IMR-90 (cell line): ENCODE results near the gene TMEM53. TPM values are rescaled to one million over a fixed set of nuclear protein-coding genes. Genes with fewer than 3 reads are reported as not detected.

Experiments used
- ATAC-seq: fragments of 200-7000 bp; cut with Tn5 transposase; 2 replicates; pipeline ENCODE4 v1.9.1; 2020; ENCODE audit warnings: low read depth, mild to moderate bottlenecking, moderate library complexity
- BruUV-seq: library from RNA; stranded (reverse); fragments of 400-500 nt; replicated peaks from 2 replicates; lab custom pipeline; 2021; lab: Mats Ljungman, UMichigan
- CTCF ChIA-PET: fragments of 300-600 bp; formaldehyde crosslinking; extraction: SDS; loops from one replicate; lab custom pipeline; 2021; ENCODE audit warnings: antibody characterized with exemption; lab: Yijun Ruan, JAX
- POLR2A ChIA-PET: fragments of 300-600 bp; sonication (Branson Sonifier 250); formaldehyde crosslinking; loops from one replicate; lab custom pipeline; 2022; ENCODE audit warnings: antibody characterized with exemption; ENCODE audit not compliant: unreplicated experiment; lab: Charles Lee
- DNase-seq: peaks from one replicate; pipeline ENCODE4 v3.0.0; 2013
- H2AFZ ChIP-seq: replicated peaks from 2 replicates; pipeline ENCODE3; 2013; ENCODE audit warnings: low read length, mild to moderate bottlenecking; ENCODE audit not compliant: poor library complexity
- H2AK5ac ChIP-seq: 2 replicates; pipeline ENCODE4 v1.6.1; 2013; ENCODE audit warnings: low read depth, low read length, inconsistent platforms
- H2AK9ac ChIP-seq: replicated peaks from 2 replicates; pipeline ENCODE3; 2013; ENCODE audit warnings: mild to moderate bottlenecking, low read depth, low read length, moderate library complexity; ENCODE audit not compliant: poor library complexity
- H2BK120ac ChIP-seq: 2 replicates; pipeline ENCODE4 v1.6.1; 2013; ENCODE audit warnings: low read depth, low read length, inconsistent platforms
- H2BK15ac ChIP-seq: 3 replicates; pipeline ENCODE4 v1.6.1; 2013; ENCODE audit warnings: low read depth, low read length, inconsistent platforms
- H2BK20ac ChIP-seq: 2 replicates; pipeline ENCODE4 v1.6.1; 2013; ENCODE audit warnings: low read depth, mild to moderate bottlenecking, inconsistent platforms, low read length, moderate library complexity
- H2BK5ac ChIP-seq: 2 replicates; pipeline ENCODE4 v1.6.1; 2013; ENCODE audit warnings: mild to moderate bottlenecking, low read depth, low read length, inconsistent platforms; ENCODE audit not compliant: poor library complexity, severe bottlenecking
- H3K14ac ChIP-seq: replicated peaks from 2 replicates; pipeline ENCODE4 v1.6.1; 2013; ENCODE audit warnings: low read depth, low read length, inconsistent platforms
- H3K18ac ChIP-seq: 2 replicates; pipeline ENCODE4 v1.6.1; 2013; ENCODE audit warnings: low read depth, low read length, control low read depth
- H3K23ac ChIP-seq: 2 replicates; pipeline ENCODE4 v1.6.1; 2013; ENCODE audit warnings: low read depth, low read length, inconsistent platforms
- H3K27ac ChIP-seq: 2 replicates; pipeline ENCODE4 v1.5.1; 2013; ENCODE audit warnings: mild to moderate bottlenecking, control low read depth, low read length; ENCODE audit not compliant: insufficient read depth
- H3K27me3 ChIP-seq: 2 replicates; pipeline ENCODE4 v1.6.1; 2013; ENCODE audit warnings: low read length; ENCODE audit not compliant: control insufficient read depth, insufficient read depth
- H3K36me3 ChIP-seq: 2 replicates; pipeline ENCODE4 v1.6.1; 2013; ENCODE audit warnings: low read length, mixed read lengths; ENCODE audit not compliant: control insufficient read depth, insufficient read depth
- H3K4ac ChIP-seq: 2 replicates; pipeline ENCODE4 v1.6.1; 2013; ENCODE audit warnings: low read depth, low read length, inconsistent platforms
- H3K4me1 ChIP-seq: 2 replicates; pipeline ENCODE4 v1.6.1; 2013; ENCODE audit warnings: low read length, mixed read lengths; ENCODE audit not compliant: control insufficient read depth, insufficient read depth
- H3K4me2 ChIP-seq: 2 replicates; pipeline ENCODE4 v1.6.1; 2013; ENCODE audit warnings: low read depth, mild to moderate bottlenecking, control low read depth, low read length, moderate library complexity
- H3K4me3 ChIP-seq: 2 replicates; pipeline ENCODE4 v1.5.1; 2013; ENCODE audit warnings: low read depth, mild to moderate bottlenecking, control low read depth, low read length, moderate library complexity; ENCODE audit not compliant: insufficient read depth
- H3K56ac ChIP-seq: 2 replicates; pipeline ENCODE4 v1.6.1; 2013; ENCODE audit warnings: low read length, inconsistent platforms; ENCODE audit not compliant: insufficient read depth; ENCODE audit errors: extremely low read depth
- H3K79me1 ChIP-seq, 2 experiments: 2 replicates each; pipeline ENCODE4 v1.6.1; 2013; ENCODE audit warnings: low read length in 2 of 2, inconsistent platforms in 1 of 2, low read depth in 1 of 2
- H3K9ac ChIP-seq: 2 replicates; pipeline ENCODE4 v1.6.1; 2013; ENCODE audit warnings: low read depth, low read length, control low read depth
- H3K9me1 ChIP-seq: 2 replicates; pipeline ENCODE4 v1.6.1; 2013; ENCODE audit warnings: low read length, inconsistent platforms; ENCODE audit not compliant: insufficient read depth
- H3K9me3 ChIP-seq: 2 replicates; pipeline ENCODE4 v1.6.1; 2013; ENCODE audit warnings: low read length; ENCODE audit not compliant: control insufficient read depth, insufficient read depth
- H4K20me1 ChIP-seq: 2 replicates; pipeline ENCODE4 v1.6.1; 2013; ENCODE audit warnings: low read length, inconsistent platforms; ENCODE audit not compliant: insufficient read depth
- H4K5ac ChIP-seq: 2 replicates; pipeline ENCODE4 v1.6.1; 2013; ENCODE audit warnings: mild to moderate bottlenecking, low read depth, low read length, control low read depth
- H4K8ac ChIP-seq, 2 experiments: 2 replicates each; pipeline ENCODE4 v1.6.1; 2013; ENCODE audit warnings: low read depth in 2 of 2, low read length in 2 of 2, control low read depth in 1 of 2, inconsistent platforms in 1 of 2
- H4K91ac ChIP-seq: 2 replicates; pipeline ENCODE4 v1.6.1; 2013; ENCODE audit warnings: low read depth, low read length, inconsistent platforms; ENCODE audit not compliant: insufficient read depth
- BHLHE40 ChIP-seq: fragments of 150-350 bp; IDR thresholded peaks from 2 replicates; pipeline ENCODE4 v1.6.1; 2016; ENCODE audit warnings: mild to moderate bottlenecking, low read depth, low read length
- CEBPB ChIP-seq: IDR thresholded peaks from 2 replicates; pipeline ENCODE4 v1.6.1; 2012; ENCODE audit warnings: low read depth, low read length, improper control_type of control experiment
- CHD1 ChIP-seq: IDR thresholded peaks from 2 replicates; pipeline ENCODE4 v1.6.1; 2012; ENCODE audit warnings: low read depth, low read length, improper control_type of control experiment
- CTCF ChIP-seq: conservative IDR thresholded peaks from 2 replicates; pipeline ENCODE4 v1.5.1; 2012; ENCODE audit warnings: mild to moderate bottlenecking, low read depth, low read length, improper control_type of control experiment
- FOS ChIP-seq: fragments of 150-350 bp; IDR thresholded peaks from 2 replicates; pipeline ENCODE4 v1.6.1; 2016; ENCODE audit warnings: low read depth, low read length
- POLR2A ChIP-seq: IDR thresholded peaks from 2 replicates; pipeline ENCODE4 v1.6.1; 2012; ENCODE audit warnings: mild to moderate bottlenecking, low read depth, low read length
- WGBS, 2 experiments: methylation state at CpG; one replicate each; pipeline versions ENCODE4 v1.1.5 to v1.1.7; 2013; ENCODE audit warnings: missing lambda C conversion rate in 2 of 2; ENCODE audit not compliant: insufficient read length in 1 of 2; ENCODE audit errors: extremely low coverage in 2 of 2; 5-methylcytosine and 5-hydroxymethylcytosine counted together
- dilution Hi-C: fragments of 300-500 bp; cut with HindIII; formaldehyde crosslinking; loops from one replicate; pipeline ENCODE4 v1.14.3; 2018; ENCODE audit warnings: low sequenced_read_pairs; ENCODE audit not compliant: unreplicated experiment
- in situ Hi-C: fragments of 300-500 bp; cut with MboI; formaldehyde crosslinking; loops from 3 replicates; pipeline ENCODE4 v1.14.3; 2019; ENCODE audit warnings: low sequenced_read_pairs, inconsistent platforms, mixed read lengths
- intact Hi-C: fragments of 100-400 bp; cut with micrococcal nuclease; formaldehyde crosslinking; loops from 2 replicates; pipeline ENCODE4 v1.10.0; 2022
- polyA plus RNA-seq, 3 experiments: library from polyadenylated mRNA; depleted of rRNA; stranded (reverse); fragments of >200 nt; gene quantifications; 2 replicates each; pipeline ENCODE4 v1.2.3, GENCODE V29; 2012; ENCODE audit warnings: low replicate concordance in 1 of 3
- total RNA-seq: library from RNA; depleted of rRNA; stranded (reverse); fragments of >200 nt; gene quantifications from 2 replicates; pipeline ENCODE4 v1.2.3, GENCODE V29; 2012

The TMEM53 gene
- total and polyA plus RNA-seq, 2 of the 4 experiments (the other 2 are of a cell fraction), result 2.7 to 6.3 TPM

DNA sequence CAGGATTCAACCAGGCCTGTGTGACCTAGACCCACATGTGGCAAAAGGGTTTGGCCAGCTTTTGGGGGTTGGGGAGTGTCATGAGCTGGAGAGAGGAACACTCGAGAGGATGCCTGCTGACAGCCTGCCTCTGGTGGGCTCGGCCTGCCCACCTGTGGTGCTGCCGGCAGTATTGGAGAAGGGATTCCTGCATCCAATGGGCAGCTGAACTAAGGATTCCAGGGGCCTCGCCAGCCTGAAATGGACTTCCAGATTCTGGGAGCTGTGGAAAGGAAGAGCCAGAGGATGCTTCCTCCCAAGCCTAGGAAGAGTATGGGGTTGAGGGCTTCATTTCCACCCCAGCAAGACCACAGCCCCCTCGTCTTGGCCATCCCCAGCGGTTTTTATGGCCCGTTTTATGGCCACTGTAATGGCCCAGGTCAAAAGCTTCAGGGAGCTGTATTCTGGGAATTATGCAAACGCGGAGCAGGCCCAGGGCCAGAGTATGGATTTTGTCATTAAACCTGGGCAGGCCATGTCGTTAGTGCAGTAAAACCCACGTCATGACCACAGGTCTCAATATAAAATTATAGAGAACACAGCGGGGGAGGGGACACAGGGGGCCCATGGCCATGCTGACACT is 63.6 kb downstream of the TMEM53 start:
- H4K91ac ChIP-seq, result no peak overlapping the region
- 60% methylated on average over 1 of the region's 12 CpGs; no CpG with 5 or more reads in 1 of the 2 experiments for WGBS, 2 experiments
- no peaks in the 10 kb centered on the region for H3K79me1 ChIP-seq
- no peaks in the 10 kb centered on the region for H3K9me3 ChIP-seq
- intact Hi-C loops, result no loop called here
- H2AFZ ChIP-seq, result peak overlapping the region; percentile 62
- no peak overlapping the region for H3K18ac ChIP-seq
- TF ChIP-seq CTCF, result no peak
- no peak for TF ChIP-seq POLR2A
- no peak for TF ChIP-seq CEBPB
- no peak for TF ChIP-seq CHD1
- no peak for TF ChIP-seq BHLHE40
- no peak for TF ChIP-seq FOS
- H3K4me1 ChIP-seq, result no peaks in the 10 kb centered on the region
- H3K27me3 ChIP-seq, result peaks cover 41% of the 10 kb centered on the region
- H4K20me1 ChIP-seq, result no peaks in the 10 kb centered on the region
- no peak overlapping the region for H4K8ac ChIP-seq
- dilution Hi-C loops, result no loop called here
- no peak overlapping the region for H3K9ac ChIP-seq
- no peak overlapping the region for H3K4me2 ChIP-seq
- no peak overlapping the region for H3K56ac ChIP-seq
- H2BK120ac ChIP-seq, result no peak overlapping the region
- no peak for DNase-seq
- H2BK20ac ChIP-seq, result no peak overlapping the region
- H3K4me3 ChIP-seq, result no peak overlapping the region
- H3K14ac ChIP-seq, result no peak overlapping the region
- ChIA-PET POLR2A (no interaction called here), CTCF (interaction anchor here (5.0 kb wide), 1 partner anchor 42 kb away, joined by 39 read pairs; no protein-coding TSS in a partner anchor)
- BruUV-seq, result no TSS peak
- H2AK5ac ChIP-seq, result peak overlapping the region; percentile 43; the same call in 1 of the 2 replicates
- H3K4ac ChIP-seq, result no peak overlapping the region
- no peak overlapping the region for H2BK15ac ChIP-seq
- in situ Hi-C loops, result no loop called here
- no peak for ATAC-seq
- H3K9me1 ChIP-seq, result no peaks in the 10 kb centered on the region
- H2AK9ac ChIP-seq, result no peak overlapping the region
- H4K5ac ChIP-seq, result no peak overlapping the region
- H3K23ac ChIP-seq, result no peak overlapping the region
- no peak overlapping the region for H3K27ac ChIP-seq
- no peaks in the 10 kb centered on the region for H3K36me3 ChIP-seq
- no peak overlapping the region for H2BK5ac ChIP-seq
